ENCODE measurements around the gene CXCL12. TPM values are rescaled to one million over a fixed set of nuclear protein-coding genes. Genes with fewer than 3 reads are reported as not detected.

Gene CXCL12
- total RNA-seq, 1 donor from 2014 or later, result not detected

- DNase-seq (no peak), ATAC-seq (ENCODE audit: low read depth) (no peak)
- intact Hi-C loops (cut with micrococcal nuclease), result no loop called here
- H3K4me3 Mint-ChIP-seq, result no peak overlapping the region
- H3K27me3 Mint-ChIP-seq, result no peaks in the 10 kb centered on the region
- POLR2A ChIA-PET, result no interaction called here
- CTCF ChIA-PET, result no interaction called here
- no peaks in the 10 kb centered on the region for H3K4me1 Mint-ChIP-seq
- H3K9me3 Mint-ChIP-seq, result peaks cover 12% of the 10 kb centered on the region
- TF ChIP-seq, protein P1, sequence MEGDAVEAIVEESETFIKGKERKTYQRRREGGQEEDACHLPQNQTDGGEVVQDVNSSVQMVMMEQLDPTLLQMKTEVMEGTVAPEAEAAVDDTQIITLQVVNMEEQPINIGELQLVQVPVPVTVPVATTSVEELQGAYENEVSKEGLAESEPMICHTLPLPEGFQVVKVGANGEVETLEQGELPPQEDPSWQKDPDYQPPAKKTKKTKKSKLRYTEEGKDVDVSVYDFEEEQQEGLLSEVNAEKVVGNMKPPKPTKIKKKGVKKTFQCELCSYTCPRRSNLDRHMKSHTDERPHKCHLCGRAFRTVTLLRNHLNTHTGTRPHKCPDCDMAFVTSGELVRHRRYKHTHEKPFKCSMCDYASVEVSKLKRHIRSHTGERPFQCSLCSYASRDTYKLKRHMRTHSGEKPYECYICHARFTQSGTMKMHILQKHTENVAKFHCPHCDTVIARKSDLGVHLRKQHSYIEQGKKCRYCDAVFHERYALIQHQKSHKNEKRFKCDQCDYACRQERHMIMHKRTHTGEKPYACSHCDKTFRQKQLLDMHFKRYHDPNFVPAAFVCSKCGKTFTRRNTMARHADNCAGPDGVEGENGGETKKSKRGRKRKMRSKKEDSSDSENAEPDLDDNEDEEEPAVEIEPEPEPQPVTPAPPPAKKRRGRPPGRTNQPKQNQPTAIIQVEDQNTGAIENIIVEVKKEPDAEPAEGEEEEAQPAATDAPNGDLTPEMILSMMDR (IDR thresholded peaks at IDR 0.05), result no peak
- H3K27ac Mint-ChIP-seq, result no peak overlapping the region
- no peaks in the 10 kb centered on the region for H3K36me3 Mint-ChIP-seq (ENCODE audit: low read depth)
These were observed 28.5 kb upstream of the CXCL12 start for GRCh38 chr10:44413416-44413815.

DNA sequence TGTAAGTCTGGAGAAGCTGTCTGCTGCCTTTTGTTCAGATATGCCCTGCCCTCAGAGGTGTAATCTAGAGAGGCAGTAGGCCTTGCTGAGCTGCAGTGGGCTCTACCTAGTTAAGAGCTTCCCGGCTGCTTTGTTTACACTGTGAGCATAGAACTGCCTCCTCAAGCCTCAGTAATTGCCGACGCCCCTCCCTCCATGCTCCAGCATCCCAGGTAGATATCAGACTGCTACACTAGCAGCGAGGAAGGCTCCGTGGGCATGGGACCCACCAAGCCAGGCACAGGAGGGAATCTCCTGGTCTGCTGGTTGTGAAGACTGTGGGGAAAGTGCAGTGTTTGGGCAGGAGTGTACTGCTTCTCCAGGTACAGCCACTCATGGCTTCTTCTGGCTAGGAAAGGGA is 26.4 kb upstream of the CXCL12 start:
- Mint-ChIP-seq H3K27me3 (no peaks in the 10 kb centered on the region), H3K4me1 (no peaks in the 10 kb centered on the region), H3K36me3 (ENCODE audit: low read depth) (no peaks in the 10 kb centered on the region), H3K9me3 (peaks cover 10% of the 10 kb centered on the region), H3K27ac (no peak overlapping the region), H3K4me3 (no peak overlapping the region)
- no peak for DNase-seq
- ATAC-seq (ENCODE audit: low read depth), result no peak
- POLR2A ChIA-PET, result no interaction called here
- intact Hi-C loops (cut with micrococcal nuclease), result no loop called here
- TF ChIP-seq, protein P1 (IDR thresholded peaks at IDR 0.05), result no peak
- CTCF ChIA-PET, result no interaction called here

DNA sequence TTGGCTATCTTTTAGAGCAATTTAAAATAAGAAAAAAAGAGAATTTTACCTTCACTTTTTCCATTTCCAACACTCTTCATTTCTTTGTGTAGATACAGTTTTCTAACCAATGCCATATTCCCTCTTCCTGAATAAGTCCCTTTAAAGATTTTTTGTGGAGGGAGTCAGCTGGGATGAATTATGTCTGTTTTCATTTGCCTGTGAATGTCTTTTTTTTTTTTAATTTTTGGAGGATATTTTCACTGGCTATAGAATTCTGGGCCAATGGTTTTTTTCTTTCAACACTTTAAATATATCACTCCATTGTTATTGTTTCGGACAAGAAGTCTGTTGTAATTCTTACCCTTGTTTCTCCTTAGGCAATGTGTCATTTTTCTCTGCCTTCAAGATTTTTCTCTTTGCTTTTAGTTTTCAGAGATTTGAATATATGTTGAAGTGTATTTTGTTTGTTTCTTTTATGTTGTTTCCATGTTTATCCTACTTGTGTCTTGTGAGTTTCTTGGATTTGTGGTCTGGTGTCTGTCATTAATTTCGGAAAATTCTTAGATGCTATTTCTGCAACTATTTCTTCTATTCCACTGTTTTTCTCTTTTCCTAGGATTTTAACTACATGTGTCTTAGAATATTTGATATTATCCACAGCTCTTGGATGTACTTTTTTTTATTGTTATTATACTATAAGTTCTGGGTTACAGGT is 20.0 kb upstream of the CXCL12 start:
- Mint-ChIP-seq H3K27me3 (no peaks in the 10 kb centered on the region), H3K9me3 (peaks cover 2% of the 10 kb centered on the region), H3K27ac (no peak overlapping the region), H3K4me3 (no peak overlapping the region), H3K4me1 (no peaks in the 10 kb centered on the region), H3K36me3 (ENCODE audit: low read depth) (no peaks in the 10 kb centered on the region)
- CTCF ChIA-PET, result no interaction called here
- POLR2A ChIA-PET, result no interaction called here
- DNase-seq, result no peak
- TF ChIP-seq, protein P1 (IDR thresholded peaks at IDR 0.05), result no peak
- intact Hi-C loops (cut with micrococcal nuclease), result no loop called here
- no peak for ATAC-seq (ENCODE audit: low read depth)

DNA sequence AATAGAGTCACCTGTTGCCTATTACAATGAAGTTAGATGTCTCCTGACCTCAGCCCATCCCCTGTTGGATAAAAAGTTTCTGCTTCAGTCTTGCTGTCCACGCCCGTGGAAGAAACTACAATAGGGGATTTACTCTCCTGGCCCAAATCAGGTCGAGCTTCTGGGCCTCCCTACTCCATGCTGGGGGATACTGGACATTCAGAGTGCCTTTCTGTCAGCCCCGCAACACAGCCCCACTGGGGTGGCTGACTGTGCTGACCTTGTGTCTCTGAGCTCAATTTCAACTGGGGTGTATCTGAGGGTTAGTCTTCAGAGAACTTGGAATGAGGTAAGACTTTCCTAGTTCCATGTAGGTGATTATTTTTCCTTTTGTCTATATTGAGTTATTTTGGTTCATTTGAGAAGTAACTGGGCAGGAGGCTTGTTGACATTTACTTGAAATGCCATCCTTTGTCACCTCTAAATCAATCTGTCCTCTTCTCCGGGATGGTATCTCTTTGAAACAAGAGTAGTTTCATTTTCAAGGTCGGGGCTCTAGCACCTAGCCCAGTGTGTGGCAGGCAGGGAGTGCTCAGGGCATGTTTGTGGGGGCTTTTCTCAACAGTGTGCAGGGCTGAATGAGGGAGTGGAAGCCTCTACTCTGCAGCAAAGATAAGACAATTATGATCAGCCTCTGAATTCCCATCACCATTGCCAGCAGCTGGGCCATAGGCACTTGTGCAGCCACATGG is 17.7 kb upstream of the CXCL12 start:
- DNase-seq (no peak), ATAC-seq (ENCODE audit: low read depth) (no peak)
- H3K9me3 Mint-ChIP-seq, result peaks cover 2% of the 10 kb centered on the region
- CTCF ChIA-PET, result no interaction called here
- intact Hi-C loops (cut with micrococcal nuclease), result no loop called here
- H3K27ac Mint-ChIP-seq, result no peak overlapping the region
- H3K4me1 Mint-ChIP-seq, result no peaks in the 10 kb centered on the region
- no peak overlapping the region for H3K4me3 Mint-ChIP-seq
- H3K27me3 Mint-ChIP-seq, result no peaks in the 10 kb centered on the region
- POLR2A ChIA-PET, result no interaction called here
- TF ChIP-seq, protein P1 (IDR thresholded peaks at IDR 0.05), result no peak
- H3K36me3 Mint-ChIP-seq (ENCODE audit: low read depth), result no peaks in the 10 kb centered on the region

DNA sequence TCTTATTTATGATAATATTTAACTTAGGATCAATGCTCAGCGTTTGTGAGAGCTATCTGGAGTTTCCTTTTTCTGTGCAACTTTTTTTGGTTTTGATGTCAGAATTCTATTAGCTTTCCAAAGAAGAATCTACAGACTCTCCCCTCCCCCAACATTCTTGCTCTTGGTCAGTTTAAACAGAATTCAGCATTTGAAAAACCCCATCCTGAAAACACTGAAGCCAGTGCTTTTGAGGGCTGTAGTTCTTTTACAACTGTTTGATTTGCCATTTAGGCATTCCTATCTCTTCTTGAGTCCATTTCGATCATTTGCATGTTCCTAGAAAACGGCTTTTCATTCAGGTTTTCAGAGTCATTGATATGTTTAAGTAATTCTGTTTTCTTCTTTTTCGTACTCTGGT is 15.6 kb upstream of the CXCL12 start:
- no peak for ATAC-seq (ENCODE audit: low read depth)
- POLR2A ChIA-PET, result no interaction called here

More for the DNA sequence above, 15.6 kb upstream of the CXCL12 start:
- TF ChIP-seq, protein P1 (IDR thresholded peaks at IDR 0.05), result no peak
- Mint-ChIP-seq H3K4me3 (no peak overlapping the region), H3K9me3 (no peaks in the 10 kb centered on the region), H3K36me3 (ENCODE audit: low read depth) (no peaks in the 10 kb centered on the region), H3K27me3 (peaks cover 6% of the 10 kb centered on the region), H3K4me1 (no peaks in the 10 kb centered on the region), H3K27ac (no peak overlapping the region)
- intact Hi-C loops (cut with micrococcal nuclease), result no loop called here
- CTCF ChIA-PET, result no interaction called here
- DNase-seq, result no peak
